Neural progenitor cell (in vitro differentiated cells): Measurements from ENCODE around the gene ITGA3. TPM values are rescaled to one million over a fixed set of nuclear protein-coding genes. Genes with fewer than 3 reads are reported as not detected.

Experiments used
- DNase-seq: peaks from one replicate; pipeline ENCODE4 v3.0.0-alpha.2; 2016; ENCODE audit warnings: low spot score
- H2AFZ ChIP-seq: fragments of 200-600 bp; sonication (generic); replicated peaks from 2 replicates; pipeline ENCODE4 v1.6.1; 2016; ENCODE audit warnings: antibody characterized with exemption
- H3F3A ChIP-seq: fragments of 200-600 bp; sonication (generic); 2 replicates; pipeline ENCODE4 v1.6.1; 2016; ENCODE audit warnings: antibody characterized with exemption, low read depth
- H3K27ac ChIP-seq: fragments of 200-600 bp; sonication (generic); 2 replicates; pipeline ENCODE4 v1.5.1; 2016; ENCODE audit warnings: mild to moderate bottlenecking
- H3K27me3 ChIP-seq: fragments of 200-600 bp; sonication (generic); 2 replicates; pipeline ENCODE4 v1.6.1; 2016; ENCODE audit warnings: mild to moderate bottlenecking, moderate library complexity
- H3K36me3 ChIP-seq: fragments of 200-600 bp; sonication (generic); 2 replicates; pipeline ENCODE4 v1.5.1; 2016
- H3K4me1 ChIP-seq: fragments of 200-600 bp; sonication (generic); 2 replicates; pipeline ENCODE4 v1.6.1; 2016; ENCODE audit warnings: mixed run types
- H3K4me2 ChIP-seq: fragments of 200-600 bp; sonication (generic); 2 replicates; pipeline ENCODE4 v1.6.1; 2016
- H3K4me3 ChIP-seq: fragments of 200-600 bp; sonication (generic); 2 replicates; pipeline ENCODE4 v1.5.1; 2016
- H3K79me2 ChIP-seq: fragments of 200-600 bp; sonication (generic); 2 replicates; pipeline ENCODE4 v1.6.1; 2016; ENCODE audit warnings: low read depth
- H3K9ac ChIP-seq: fragments of 200-600 bp; sonication (generic); 2 replicates; pipeline ENCODE4 v1.6.1; 2016
- H3K9me3 ChIP-seq: fragments of 200-600 bp; sonication (generic); 2 replicates; pipeline ENCODE4 v1.5.1; 2016; ENCODE audit warnings: low read depth
- H4K20me1 ChIP-seq: fragments of 200-600 bp; sonication (generic); 2 replicates; pipeline ENCODE4 v1.6.1; 2016; ENCODE audit warnings: low read depth
- H3K27ac Mint-ChIP-seq: 3 replicates; pipeline ENCODE4 v1.8.0; 2021; ENCODE audit warnings: mixed read lengths
- H3K27me3 Mint-ChIP-seq: 2 replicates; pipeline ENCODE4 v1.8.0; 2022; ENCODE audit warnings: low read depth, mild to moderate bottlenecking, inconsistent platforms, moderate library complexity, mixed read lengths; ENCODE audit not compliant: insufficient read depth
- H3K36me3 Mint-ChIP-seq: 3 replicates; pipeline ENCODE4 v1.8.0; 2021; ENCODE audit warnings: mixed read lengths
- H3K4me1 Mint-ChIP-seq: 3 replicates; pipeline ENCODE4 v1.8.0; 2021; ENCODE audit warnings: mixed read lengths
- H3K4me3 Mint-ChIP-seq: 3 replicates; pipeline ENCODE4 v1.8.0; 2021; ENCODE audit warnings: mild to moderate bottlenecking, moderate library complexity, mixed read lengths
- H3K9me3 Mint-ChIP-seq: 3 replicates; pipeline ENCODE4 v1.8.0; 2020; ENCODE audit warnings: mixed read lengths
- EZH2 ChIP-seq: fragments of 200-600 bp; sonication (generic); IDR thresholded peaks from 2 replicates; pipeline ENCODE4 v1.6.1; 2017; ENCODE audit warnings: antibody characterized with exemption, mild to moderate bottlenecking, moderate library complexity
- EZH2phosphoT487 ChIP-seq: fragments of 200-600 bp; sonication (generic); IDR thresholded peaks from 2 replicates; pipeline ENCODE4 v1.6.1; 2017; ENCODE audit warnings: antibody characterized with exemption
- total RNA-seq: library from RNA; depleted of rRNA; stranded (reverse); fragments of >200 nt; gene quantifications from 2 replicates; pipeline ENCODE4 v1.2.3, GENCODE V29; 2015; ENCODE audit warnings: low replicate concordance
- TF ChIP-seq, protein P1 (sequence below): fragments of 200-600 bp; sonication (generic); IDR thresholded peaks from 2 replicates; pipeline ENCODE4 v1.5.1; 2017; ENCODE audit warnings: antibody characterized with exemption, mild to moderate bottlenecking

ITGA3 gene
- total RNA-seq, 1 donor from 2014 or later: 7.7 TPM

DNA sequence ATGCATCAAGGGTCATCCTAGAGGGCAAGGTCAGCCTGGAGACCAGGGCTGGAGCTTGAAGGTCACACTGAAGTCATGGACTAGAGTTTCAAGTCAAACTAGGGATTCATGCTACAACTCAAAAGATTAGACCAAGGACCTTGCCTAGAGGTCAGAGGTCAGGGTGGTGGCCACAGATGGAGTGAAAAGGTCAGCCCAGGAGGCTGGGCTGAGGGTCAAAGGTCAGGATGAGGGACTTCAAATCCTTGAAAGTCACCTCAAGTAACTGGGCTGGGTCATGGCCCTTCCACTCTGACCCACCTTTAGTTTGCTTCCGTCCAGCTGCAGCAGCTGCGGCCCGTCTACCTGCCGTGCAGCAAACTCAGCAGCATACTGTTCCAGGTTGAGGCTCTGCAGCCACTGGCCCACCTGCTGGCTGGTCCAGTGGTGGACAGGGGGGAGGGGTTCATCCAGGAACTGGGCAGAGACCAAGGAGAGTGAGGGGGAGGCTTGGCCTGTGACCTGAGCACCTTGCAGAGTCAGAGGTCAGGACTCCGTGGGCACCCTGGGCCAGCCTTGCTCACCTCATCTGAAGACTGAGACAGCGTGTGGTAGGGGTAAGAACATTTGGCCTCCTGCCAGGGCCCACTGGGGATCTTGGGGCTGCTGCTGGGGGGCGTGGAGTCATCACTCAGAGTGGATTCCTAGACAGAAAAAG, 57.9 kb downstream of the ITGA3 start:
- no peak for DNase-seq
- H3K4me3 ChIP-seq: no peak overlapping the region
- no peaks in the 10 kb centered on the region for H3K36me3 ChIP-seq
- no peaks in the 10 kb centered on the region for H3K79me2 ChIP-seq
- H3K27me3 ChIP-seq: peaks cover 19% of the 10 kb centered on the region
- H2AFZ ChIP-seq: no peak overlapping the region
- H3K9ac ChIP-seq: no peak overlapping the region
- H3K9me3 ChIP-seq: no peaks in the 10 kb centered on the region
- H3K27ac ChIP-seq: no peak overlapping the region
- Mint-ChIP-seq H3K9me3 (no peaks in the 10 kb centered on the region), H3K27me3 (peaks cover 16% of the 10 kb centered on the region), H3K4me3 (no peak overlapping the region), H3K4me1 (peaks cover 38% of the 10 kb centered on the region), H3K36me3 (peaks cover 6% of the 10 kb centered on the region), H3K27ac (no peak overlapping the region)
- H3K4me2 ChIP-seq: no peak overlapping the region
- TF ChIP-seq EZH2phosphoT487 (no peak), EZH2 (no peak)
- TF ChIP-seq, protein P1, sequence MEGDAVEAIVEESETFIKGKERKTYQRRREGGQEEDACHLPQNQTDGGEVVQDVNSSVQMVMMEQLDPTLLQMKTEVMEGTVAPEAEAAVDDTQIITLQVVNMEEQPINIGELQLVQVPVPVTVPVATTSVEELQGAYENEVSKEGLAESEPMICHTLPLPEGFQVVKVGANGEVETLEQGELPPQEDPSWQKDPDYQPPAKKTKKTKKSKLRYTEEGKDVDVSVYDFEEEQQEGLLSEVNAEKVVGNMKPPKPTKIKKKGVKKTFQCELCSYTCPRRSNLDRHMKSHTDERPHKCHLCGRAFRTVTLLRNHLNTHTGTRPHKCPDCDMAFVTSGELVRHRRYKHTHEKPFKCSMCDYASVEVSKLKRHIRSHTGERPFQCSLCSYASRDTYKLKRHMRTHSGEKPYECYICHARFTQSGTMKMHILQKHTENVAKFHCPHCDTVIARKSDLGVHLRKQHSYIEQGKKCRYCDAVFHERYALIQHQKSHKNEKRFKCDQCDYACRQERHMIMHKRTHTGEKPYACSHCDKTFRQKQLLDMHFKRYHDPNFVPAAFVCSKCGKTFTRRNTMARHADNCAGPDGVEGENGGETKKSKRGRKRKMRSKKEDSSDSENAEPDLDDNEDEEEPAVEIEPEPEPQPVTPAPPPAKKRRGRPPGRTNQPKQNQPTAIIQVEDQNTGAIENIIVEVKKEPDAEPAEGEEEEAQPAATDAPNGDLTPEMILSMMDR: no peak
- peaks cover 43% of the 10 kb centered on the region for H3F3A ChIP-seq
- H3K4me1 ChIP-seq: peaks cover 28% of the 10 kb centered on the region
- H4K20me1 ChIP-seq: peaks cover 4% of the 10 kb centered on the region

DNA sequence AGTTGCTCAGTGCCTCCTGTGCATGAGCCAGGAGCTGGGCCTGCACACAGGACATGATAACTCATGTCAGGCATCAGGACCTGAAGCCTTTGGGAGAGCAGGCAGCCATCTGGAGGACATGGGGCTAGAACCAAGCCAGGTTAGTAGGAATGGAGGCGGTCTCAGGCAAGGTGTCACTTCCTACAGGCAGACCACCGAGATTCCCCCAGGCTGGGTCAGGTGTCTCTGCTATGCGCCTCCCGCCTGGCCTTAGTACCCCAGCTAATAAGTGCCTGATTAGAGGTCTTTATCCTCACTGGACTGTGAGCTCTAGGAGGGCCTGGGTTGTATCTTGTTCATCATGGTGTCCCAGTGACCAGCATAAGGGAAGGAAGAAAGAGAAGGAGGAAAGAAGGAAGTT, 58.5 kb downstream of the ITGA3 start:
- H2AFZ ChIP-seq: no peak overlapping the region
- H3K36me3 Mint-ChIP-seq: peaks cover 7% of the 10 kb centered on the region
- no peaks in the 10 kb centered on the region for H3K36me3 ChIP-seq
- peaks cover 4% of the 10 kb centered on the region for H4K20me1 ChIP-seq
- TF ChIP-seq EZH2 (no peak), EZH2phosphoT487 (no peak)
- TF ChIP-seq, protein P1: no peak
- peaks cover 38% of the 10 kb centered on the region for H3K4me1 Mint-ChIP-seq
- no peaks in the 10 kb centered on the region for H3K9me3 ChIP-seq
- peaks cover 16% of the 10 kb centered on the region for H3K27me3 Mint-ChIP-seq
- DNase-seq: no peak
- H3K27me3 ChIP-seq: peaks cover 22% of the 10 kb centered on the region
- H3K9ac ChIP-seq: no peak overlapping the region
- no peak overlapping the region for H3K4me3 Mint-ChIP-seq
- H3K4me1 ChIP-seq: peaks cover 28% of the 10 kb centered on the region
- H3K9me3 Mint-ChIP-seq: no peaks in the 10 kb centered on the region
- H3F3A ChIP-seq: peaks cover 43% of the 10 kb centered on the region
- H3K4me3 ChIP-seq: no peak overlapping the region
- H3K27ac Mint-ChIP-seq: no peak overlapping the region
- no peak overlapping the region for H3K4me2 ChIP-seq
- no peak overlapping the region for H3K27ac ChIP-seq
- H3K79me2 ChIP-seq: no peaks in the 10 kb centered on the region

DNA sequence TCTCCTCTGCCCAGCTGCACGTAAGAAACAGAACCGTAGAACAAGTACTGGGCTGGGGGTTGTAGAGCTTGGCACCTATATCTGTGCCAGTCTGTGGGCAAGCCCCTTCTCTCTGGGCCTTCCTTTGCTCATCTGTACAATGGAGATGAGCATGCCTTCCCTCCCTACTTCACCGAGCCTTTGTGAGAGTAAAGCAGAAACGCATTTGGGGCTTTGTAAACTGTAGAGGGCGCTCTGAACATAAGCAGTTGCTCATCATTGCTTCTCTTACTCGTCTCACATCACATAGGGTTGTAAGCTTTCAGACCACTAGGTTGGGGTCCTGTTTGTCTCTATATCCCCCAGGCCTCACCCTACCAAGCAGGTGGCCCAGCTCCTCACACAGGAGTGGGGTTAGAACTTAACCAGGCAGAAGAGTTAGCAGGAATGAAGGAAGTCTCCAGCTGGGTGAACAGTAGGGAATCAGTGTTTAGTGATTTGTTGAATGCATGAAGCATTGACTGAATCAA, 59.0 kb downstream of the ITGA3 start:
- H3F3A ChIP-seq: peaks cover 43% of the 10 kb centered on the region
- no peaks in the 10 kb centered on the region for H3K79me2 ChIP-seq
- peaks cover 28% of the 10 kb centered on the region for H3K4me1 ChIP-seq
- Mint-ChIP-seq H3K36me3 (peaks cover 9% of the 10 kb centered on the region), H3K27me3 (peaks cover 16% of the 10 kb centered on the region), H3K4me1 (peaks cover 38% of the 10 kb centered on the region), H3K4me3 (peak overlapping the region; percentile 5), H3K9me3 (no peaks in the 10 kb centered on the region), H3K27ac (peak overlapping the region; percentile 9)
- no peak overlapping the region for H3K27ac ChIP-seq
- H3K4me2 ChIP-seq: no peak overlapping the region
- peaks cover 27% of the 10 kb centered on the region for H3K27me3 ChIP-seq
- no peak overlapping the region for H3K9ac ChIP-seq
- H3K9me3 ChIP-seq: no peaks in the 10 kb centered on the region
- no peak overlapping the region for H3K4me3 ChIP-seq
- peak; percentile 85 for DNase-seq
- H3K36me3 ChIP-seq: no peaks in the 10 kb centered on the region
- TF ChIP-seq, protein P1: peak; percentile 76
- no peak for TF ChIP-seq EZH2
- no peak overlapping the region for H2AFZ ChIP-seq
- peaks cover 4% of the 10 kb centered on the region for H4K20me1 ChIP-seq
